Measurements from ENCODE around the gene ASB2. TPM values are rescaled to one million over a fixed set of nuclear protein-coding genes. Genes with fewer than 3 reads are reported as not detected.

Gene ASB2
- total RNA-seq, 1 experiment from 2014 or later, result 0.35 TPM

- H3K4me3 Mint-ChIP-seq, result no peak overlapping the region
- Histone ChIP-seq H2BK5ac (ENCODE audit: insufficient read length, low read length) (no peak overlapping the region), H3K4me1 (ENCODE audit: insufficient read depth, low read length) (no peaks in the 10 kb centered on the region; the same call in 1 of the 2 replicates), H3K4ac (ENCODE audit: low read depth, low read length) (no peak overlapping the region), H3K56ac (ENCODE audit: insufficient read length, low read depth, low read length) (no peak overlapping the region), H4K20me1 (ENCODE audit: control insufficient read depth, insufficient read depth, insufficient read length) (peaks cover 2% of the 10 kb centered on the region), H3K23me2 (ENCODE audit: insufficient read length, low read depth, low read length, poor library complexity, severe bottlenecking) (no peaks in the 10 kb centered on the region), H3K27me3 (ENCODE audit: insufficient read depth, low read length) (no peaks in the 10 kb centered on the region), H3K14ac (ENCODE audit: insufficient read depth, low read length) (no peak overlapping the region), H2BK15ac (ENCODE audit: low read depth, low read length) (no peak overlapping the region), H3K79me1 (ENCODE audit: insufficient read depth, low read depth, low read length, poor library complexity, severe bottlenecking) (no peaks in the 10 kb centered on the region), H3T11ph (ENCODE audit: low read length) (no peak overlapping the region), H3K9me3 (ENCODE audit: control insufficient read depth, low read depth, low read length) (no peaks in the 10 kb centered on the region), H3K18ac (ENCODE audit: insufficient read length, low read depth, low read length) (no peak overlapping the region), H2AFZ (ENCODE audit: low read length) (no peak overlapping the region), H3K27ac (ENCODE audit: insufficient read length, low read depth, low read length) (no peak overlapping the region), H2BK20ac (ENCODE audit: low read depth, low read length, poor library complexity, severe bottlenecking) (no peak overlapping the region), H4K91ac (ENCODE audit: insufficient read length, low read depth, low read length) (no peak overlapping the region), H2AK5ac (ENCODE audit: insufficient read length, low read length) (no peak overlapping the region), H3K23ac (ENCODE audit: insufficient read length, low read depth, low read length) (no peak overlapping the region), H2BK120ac (ENCODE audit: low read depth, low read length, poor library complexity, severe bottlenecking) (no peak overlapping the region), H3K9ac (ENCODE audit: extremely low read depth, insufficient read length, low read length) (no peak overlapping the region), H3K79me2 (ENCODE audit: insufficient read depth, low read length) (no peaks in the 10 kb centered on the region), H3K4me2 (ENCODE audit: insufficient read depth, insufficient read length, low read length) (no peak overlapping the region), H2BK12ac (ENCODE audit: insufficient read length, low read depth, low read length) (no peak overlapping the region), H4K8ac (replicated peaks; ENCODE audit: insufficient read length, low read depth, low read length) (no peak overlapping the region), H4K5ac (ENCODE audit: insufficient read length, low read depth, low read length) (no peak overlapping the region)
- no peaks in the 10 kb centered on the region; the same call in 1 of the 2 replicates for H3K27me3 Mint-ChIP-seq (ENCODE audit: low read depth)
- H3K4me1 Mint-ChIP-seq, result peaks cover 11 to 14% of the 10 kb centered on the region in 2 experiments
- TF ChIP-seq CTCF (conservative IDR thresholded peaks at IDR 0.05), result no peak
- H3K27ac Mint-ChIP-seq, result no peak overlapping the region
- H3K9me3 Mint-ChIP-seq, result no peaks in the 10 kb centered on the region
- no peak for DNase-seq
- no peaks in the 10 kb centered on the region for H3K36me3 Mint-ChIP-seq (ENCODE audit: insufficient read depth in 1 of 3, low read depth in 3 of 3)
- WGBS (ENCODE audit: extremely low coverage, insufficient read length, low lambda C conversion rate), result no CpG with 5 or more reads among the region's 3 CpGs
Observed at GRCh38 chr14:93971635-93972027, 4.7 kb downstream of the ASB2 start.
